NK-92 treated with Interleukin-12 subunit alpha and Interleukin-12 subunit beta, amount 100 ng/mL, for 24 hours (cell line): ENCODE data around the gene ZNF580.

Source experiments
- DNase-seq: peaks from one replicate; lab custom pipeline; 2025; lab: John Stamatoyannopoulos, UW

ZNF580 gene

DNA sequence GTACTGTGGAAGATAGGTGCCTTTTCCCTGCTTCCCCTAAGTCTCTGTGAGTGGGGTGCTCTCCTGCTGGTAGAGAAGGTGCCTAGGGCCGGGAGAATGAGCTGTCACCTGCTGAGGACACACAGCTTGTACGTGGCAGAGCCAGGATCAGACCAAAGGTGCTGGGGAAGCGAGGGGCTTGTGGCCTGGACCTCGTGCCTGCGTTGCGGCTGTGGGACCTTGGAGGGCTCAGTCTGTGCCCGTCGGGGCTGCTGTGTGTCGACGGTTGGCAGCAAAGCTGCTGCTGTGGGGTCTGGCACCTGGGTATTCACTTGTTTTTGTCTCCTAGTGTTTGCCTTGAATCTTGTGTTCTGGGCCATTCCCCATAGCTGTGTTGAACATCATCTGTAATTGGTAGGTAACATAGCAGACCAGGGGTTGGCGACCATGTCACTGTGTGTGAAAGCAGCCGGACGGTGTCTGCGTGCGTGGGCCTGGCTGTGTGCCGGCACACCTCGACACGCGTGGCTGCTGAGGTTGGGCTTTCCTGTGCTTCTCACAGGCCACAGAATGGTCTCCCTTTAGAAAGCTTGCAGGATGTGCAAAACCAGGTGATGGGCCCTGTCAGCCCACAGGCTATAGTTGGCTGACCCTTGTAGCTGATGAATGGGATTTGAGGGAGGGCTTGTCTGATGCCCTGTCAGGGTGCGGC is 23.2 kb downstream of the ZNF580 start:
- DNase-seq: no peak

DNA sequence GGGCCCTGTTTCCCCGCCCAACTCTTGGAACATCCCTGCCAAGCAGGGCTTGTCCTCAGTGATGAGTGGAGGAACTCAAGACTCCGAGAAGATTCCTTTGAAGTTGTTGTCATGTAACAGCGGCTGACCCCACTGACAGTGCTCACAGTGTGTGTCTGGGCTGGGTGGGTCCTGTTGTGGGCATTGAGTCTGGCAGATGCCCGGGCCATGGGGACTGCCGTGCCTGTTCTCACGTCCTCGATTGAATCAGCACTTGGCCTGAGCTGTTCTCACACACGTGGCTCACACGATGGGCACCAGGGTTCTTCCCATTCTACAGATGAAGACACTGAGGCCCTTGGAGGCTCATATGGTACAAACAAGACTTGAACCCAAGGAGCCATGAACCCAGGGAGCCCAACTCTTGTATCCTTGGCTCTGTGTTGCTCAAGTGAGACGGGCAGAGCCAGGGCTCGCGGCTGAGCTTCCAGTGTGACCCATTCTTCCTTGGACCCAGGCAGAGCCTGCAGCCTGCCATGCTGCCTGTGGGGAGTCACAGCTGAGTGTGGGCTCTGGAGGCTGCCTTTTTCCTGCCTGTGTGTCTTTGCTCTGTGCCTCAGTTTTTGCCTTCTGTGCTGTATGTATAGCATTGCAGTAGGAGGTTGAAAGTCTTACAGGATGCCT is 25.7 kb downstream of the ZNF580 start:
- no peak for DNase-seq

- no peak for DNase-seq
Measured at GRCh38 chr19:55667006-55667381, 26.2 kb downstream of the ZNF580 start.

DNA sequence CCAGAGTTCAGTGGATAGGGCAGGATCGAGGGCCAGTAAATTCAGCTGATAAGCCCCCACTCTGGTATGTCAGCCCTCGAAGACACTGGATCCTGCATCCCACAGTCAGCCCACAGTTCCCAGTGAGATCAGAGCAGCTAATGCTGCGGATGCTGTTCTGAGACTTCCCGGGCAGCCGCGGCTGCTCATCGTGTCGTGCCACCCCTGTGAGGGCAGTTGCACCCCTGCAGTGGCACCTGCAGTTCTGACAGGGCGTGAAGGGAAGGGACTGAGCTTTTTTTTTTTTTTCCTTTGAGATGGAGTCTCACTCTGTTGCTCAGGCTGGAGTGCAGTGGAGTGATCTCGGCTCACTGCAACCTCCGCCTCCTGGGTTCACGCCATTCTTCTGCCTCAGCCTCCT is 26.7 kb downstream of the ZNF580 start:
- DNase-seq: no peak

DNA sequence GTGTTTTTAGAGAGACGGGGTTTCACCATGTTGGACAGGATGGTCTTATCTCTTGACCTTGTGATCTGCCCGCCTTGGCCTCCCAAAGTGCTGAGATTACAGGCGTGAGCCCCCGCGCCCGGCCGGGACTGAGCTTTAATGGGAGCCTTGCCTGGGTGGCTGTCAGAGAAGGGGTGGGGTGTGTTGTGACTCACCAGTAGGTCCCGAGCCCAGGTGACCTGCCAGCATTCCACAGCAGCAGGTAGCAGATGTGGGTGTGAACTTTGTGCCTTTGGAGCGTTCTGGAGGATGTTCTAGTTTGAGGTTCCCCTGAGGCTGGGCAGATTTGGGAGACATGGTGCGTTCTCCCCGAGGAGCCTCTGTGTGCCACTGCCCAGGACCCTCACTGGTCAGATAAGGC is 27.2 kb downstream of the ZNF580 start:
- DNase-seq: no peak

DNA sequence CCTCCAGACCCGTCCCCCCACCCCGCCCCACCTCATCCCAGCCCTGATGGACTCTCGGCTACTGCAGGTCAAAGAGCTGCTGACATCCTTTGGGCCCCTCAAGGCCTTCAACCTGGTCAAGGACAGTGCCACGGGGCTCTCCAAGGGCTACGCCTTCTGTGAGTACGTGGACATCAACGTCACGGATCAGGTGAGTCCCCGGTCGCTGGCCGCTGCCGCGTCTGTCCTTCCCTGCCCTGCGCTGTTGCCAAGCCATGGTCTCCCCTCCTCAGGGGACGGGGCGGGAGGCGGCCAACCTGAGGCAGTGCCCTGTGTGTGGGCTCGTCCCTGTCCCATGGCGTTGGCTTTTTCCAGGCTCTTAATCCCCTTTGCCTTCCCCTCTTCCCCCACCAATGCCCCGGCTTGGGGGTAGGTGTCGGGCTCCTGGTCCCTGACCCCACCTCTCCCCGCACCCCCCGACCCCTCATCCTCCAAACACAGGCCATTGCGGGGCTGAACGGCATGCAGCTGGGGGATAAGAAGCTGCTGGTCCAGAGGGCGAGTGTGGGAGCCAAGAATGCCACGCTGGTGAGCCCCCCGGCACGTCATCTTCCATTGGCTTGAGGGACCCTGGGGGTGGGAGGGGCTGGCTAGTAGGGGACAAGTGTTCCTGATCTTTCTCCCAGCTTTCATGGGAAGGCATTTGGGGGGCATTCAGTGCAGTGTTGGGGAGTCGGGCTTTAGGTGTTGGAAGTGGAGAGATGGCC is 28.0 kb downstream of the ZNF580 start:
- DNase-seq: no peak

DNA sequence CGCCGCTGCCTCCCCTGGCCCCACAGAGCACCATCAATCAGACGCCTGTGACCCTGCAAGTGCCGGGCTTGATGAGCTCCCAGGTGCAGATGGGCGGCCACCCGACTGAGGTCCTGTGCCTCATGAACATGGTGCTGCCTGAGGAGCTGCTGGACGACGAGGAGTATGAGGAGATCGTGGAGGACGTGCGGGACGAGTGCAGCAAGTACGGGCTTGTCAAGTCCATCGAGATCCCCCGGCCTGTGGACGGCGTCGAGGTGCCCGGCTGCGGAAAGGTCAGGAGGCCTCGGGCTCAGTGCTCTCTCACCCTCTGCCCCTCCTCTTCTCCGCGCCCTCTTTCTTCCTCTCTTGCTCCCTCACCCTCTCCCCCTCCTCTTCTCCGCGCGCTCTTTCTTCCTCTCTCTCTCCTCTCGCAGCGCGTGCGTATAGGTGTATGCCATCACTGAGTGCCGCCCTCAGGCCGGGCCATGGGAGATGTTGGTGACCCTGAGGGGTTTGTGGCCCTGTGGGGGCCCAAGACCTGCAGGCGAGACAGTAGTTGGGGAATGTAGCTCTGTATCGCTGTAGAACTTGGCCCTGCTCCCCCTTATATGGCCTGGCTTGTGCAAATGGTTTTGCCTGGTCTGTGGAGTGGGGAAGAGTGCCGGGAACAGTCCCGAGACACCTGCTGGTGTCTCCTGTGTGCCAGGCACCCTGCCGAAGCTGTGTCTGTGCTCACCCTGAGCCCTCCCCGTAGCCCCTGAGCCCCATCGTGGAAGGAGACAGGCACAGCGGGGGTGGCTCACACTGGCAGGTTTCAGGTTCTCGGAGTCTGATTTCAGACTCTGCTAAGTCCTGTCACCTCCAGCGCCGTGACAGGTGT is 28.8 kb downstream of the ZNF580 start:
- DNase-seq: no peak

DNA sequence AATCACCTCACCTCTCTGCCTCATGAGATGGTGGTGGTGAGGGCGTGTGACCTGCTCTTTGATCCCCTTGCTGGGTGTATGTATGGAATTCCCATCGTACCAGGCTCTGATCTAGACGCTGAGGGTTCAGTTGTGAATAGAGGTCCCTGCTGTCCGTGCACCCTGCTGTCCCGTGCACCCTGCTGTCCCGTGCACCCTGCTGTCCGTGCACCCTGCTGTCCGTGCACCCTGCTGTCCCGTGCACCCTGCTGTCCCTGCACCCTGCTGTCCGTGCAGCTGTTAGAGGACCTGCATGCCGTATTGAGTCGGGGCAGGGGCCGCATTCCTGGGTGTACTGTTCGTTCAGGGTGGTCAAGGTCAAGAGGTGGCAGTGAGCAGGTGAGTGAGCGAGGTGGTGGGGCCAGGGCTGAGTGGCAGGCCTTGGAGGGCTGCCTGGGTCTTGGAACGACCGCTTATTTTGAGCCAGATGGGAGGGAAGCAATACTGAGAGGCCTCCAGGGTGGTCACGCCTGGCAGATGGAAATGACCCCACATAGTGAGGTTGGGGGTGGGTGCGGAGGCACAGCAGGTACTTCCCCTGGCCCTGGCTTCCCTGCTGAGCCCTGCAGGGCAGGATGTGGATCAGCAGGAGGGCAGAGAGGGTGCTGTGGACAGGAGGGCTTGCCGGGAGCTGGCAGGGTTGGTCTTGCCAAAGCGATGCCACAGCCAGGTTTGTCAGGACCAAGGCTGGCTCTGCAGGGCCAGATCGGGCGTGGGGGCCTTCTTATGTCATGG is 29.7 kb downstream of the ZNF580 start:
- no peak for DNase-seq

DNA sequence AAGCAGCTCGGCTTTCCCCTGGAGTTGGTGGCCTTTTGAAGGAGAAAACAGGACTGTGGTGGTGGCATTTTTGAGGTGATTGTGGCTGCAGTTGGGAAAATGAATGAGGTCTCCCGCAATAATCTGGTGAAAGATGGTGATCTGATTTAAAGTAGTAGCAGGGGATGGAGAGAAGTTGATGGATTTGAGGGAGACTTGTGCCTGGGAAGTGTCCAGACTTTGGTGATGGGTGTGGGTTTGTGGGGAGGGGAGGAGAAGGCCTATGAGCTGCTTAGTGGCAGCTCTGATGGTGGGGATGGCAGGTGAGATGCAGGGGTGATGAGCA is 30.2 kb downstream of the ZNF580 start:
- DNase-seq: no peak

GRCh38 chr19:55672418-55672817 is 31.6 kb downstream of the ZNF580 start:
- DNase-seq: no peak

DNA sequence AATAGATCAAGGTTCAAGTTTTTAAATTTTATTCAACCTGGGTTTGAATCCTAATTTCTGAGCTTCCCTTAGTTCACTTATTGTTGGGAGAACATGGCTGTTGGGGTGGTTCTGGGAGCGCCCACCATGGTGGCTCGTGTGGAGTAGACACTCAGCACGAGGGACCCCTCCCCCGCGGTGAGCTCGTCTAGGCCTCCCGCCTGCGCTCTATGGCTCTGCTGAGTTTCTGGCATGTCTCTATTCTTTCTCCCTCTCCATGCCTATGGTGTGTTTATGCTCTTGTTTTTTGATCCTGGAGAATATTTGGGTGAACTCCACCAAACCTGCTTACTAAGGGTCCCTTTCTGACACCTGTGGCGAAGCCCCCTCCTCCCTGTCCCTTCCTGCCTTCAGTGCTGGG is 32.7 kb downstream of the ZNF580 start:
- no peak for DNase-seq

- DNase-seq: no peak
Measured at GRCh38 chr19:55673889-55674288, 33.1 kb downstream of the ZNF580 start.

DNA sequence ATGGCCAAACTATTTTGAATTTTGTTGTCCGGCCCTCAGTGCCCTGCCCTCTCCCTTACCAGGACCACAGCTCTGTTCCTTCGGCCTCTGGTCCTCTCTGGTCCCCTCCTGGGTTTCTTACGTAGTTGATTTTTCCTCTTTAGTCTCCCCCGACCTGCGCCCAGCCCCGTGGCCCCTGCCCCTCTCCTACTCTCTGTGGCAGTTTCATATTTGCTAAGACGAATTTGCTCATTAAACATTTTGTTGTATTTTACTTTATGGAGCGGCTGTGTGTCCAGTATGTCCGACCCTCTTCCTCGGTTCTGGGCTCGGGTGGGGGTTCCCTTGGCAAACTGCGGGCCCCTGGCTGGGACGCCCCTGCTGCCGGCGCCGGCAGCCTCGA is 33.6 kb downstream of the ZNF580 start:
- DNase-seq: no peak

DNA sequence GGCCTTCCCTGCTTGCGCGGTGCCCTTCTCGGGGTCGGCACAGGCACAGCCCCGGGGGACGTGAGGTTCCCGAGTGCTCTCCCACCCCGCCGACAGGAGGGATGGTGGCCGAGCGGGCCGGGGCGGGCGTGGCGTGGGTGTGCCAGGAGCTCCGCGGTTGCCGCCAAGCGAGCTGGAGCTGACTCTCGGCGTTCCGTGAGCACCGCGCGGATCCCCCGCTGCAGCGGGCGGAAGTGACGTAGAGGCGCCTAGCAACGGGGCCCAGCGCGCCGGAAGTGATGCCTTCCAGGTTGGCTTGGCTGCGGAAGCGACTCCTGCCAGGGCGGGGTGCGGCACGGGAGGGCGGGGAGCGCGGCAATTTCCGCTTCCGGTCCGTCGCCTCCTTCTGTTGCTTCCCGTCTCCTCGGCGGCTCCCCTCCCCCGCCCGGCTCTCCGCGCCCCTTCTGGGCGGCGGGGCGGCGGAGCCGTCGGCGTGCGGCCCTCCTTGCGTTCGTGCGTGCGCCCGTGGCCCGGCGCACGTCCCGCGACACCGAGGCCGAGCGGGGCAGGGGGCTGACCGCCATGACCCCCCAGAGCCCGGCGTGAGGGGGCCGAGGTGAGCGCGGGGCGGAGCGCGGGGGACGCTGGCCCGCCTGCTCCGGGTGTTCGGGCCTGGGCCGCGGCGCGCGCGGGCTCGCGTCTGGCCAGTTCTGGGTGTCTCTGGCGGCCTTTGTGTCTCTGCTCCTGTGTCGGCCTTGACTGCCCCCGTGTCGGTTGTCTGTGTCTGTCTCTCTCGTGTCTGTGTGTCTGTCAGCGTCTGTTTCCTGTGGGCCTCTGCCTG is 34.2 kb downstream of the ZNF580 start, which contains the start of gene EPN1:
Gene EPN1 (plus strand): TSS at position 386 of the 820 bp plus-strand sequence. CDS start 3,402 bp downstream, outside the sequence.
- DNase-seq: peak; percentile 93

- DNase-seq: no peak
Measured at GRCh38 chr19:55675661-55676354, 35.0 kb downstream of the ZNF580 start.

DNA sequence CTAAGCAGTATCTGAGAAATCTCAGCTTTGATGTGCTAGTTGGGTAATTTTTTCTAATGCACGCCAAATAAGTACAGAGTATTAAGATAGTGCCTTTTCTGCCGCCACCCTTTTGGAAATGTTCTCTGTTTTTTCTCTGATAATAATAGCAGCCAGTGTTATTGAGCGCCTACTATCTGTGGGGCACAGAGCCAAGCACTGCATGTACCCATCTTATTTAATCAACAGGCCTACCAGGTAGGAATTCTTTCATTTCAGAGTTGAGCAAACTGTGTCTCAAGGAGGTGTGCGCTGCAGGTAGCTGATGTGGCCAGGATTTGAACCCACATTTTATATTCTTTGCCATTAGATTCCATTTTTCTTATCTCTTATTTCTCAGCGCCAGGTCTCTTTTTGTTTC is 35.6 kb downstream of the ZNF580 start:
- DNase-seq: no peak

- no peak for DNase-seq
Measured at GRCh38 chr19:55676889-55677505, 36.2 kb downstream of the ZNF580 start.

DNA sequence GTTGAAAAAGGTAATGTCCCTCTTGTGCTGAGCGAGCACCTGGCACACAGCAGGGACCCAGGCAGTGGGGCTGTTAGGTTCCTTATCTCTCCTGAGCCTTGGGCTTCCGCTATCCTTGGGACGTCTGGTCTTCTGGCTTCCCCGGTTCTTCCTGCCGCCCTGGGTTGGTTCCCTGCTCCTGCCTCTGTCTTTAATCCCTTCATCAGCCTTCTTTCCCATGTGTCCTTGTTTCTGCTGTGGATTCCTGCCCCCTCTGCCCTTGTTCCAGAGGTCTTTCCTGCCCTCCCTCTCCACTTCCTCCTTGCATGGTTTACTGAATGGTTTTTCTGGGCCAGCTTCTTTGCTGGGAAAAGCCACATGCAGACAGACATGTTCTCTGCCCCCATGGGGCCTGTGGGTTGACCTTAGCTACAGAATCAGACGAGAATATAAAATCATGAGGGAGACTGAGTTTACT is 36.8 kb downstream of the ZNF580 start:
- DNase-seq: no peak

DNA sequence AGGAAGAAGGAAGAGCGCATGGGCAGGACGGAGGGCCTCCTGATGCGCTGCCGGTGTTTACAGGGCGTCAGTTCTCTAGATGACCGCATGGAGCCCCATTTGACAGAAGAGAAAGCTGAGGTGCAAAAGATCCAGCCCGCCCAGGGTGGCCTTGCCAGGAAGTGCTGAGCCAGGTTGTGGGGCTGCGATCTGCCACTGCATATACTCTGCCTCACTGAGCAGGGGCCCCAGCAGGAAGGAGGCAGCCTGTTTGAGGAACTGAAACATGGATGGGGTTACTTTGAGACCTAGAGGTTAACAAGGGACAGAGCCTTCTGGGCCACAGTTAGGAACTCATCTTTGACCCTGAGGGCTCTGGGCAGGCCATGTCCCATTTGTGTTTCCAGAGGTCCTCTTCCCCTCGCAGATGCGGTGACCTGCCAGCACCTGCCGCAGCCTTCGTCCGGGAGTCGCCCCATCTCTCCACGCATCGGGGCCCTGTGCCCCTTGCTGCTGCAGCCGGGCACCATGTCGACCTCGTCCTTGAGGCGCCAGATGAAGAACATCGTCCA is 37.4 kb downstream of the ZNF580 start:
- no peak for DNase-seq
